HepG2 (cell line): ENCODE data around the gene SIN3A. TPM values are rescaled to one million over a fixed set of nuclear protein-coding genes. Genes with fewer than 3 reads are reported as not detected.

Source experiments
- ATM ChIP-seq: fragments of 450-650 bp; IDR thresholded peaks from 2 replicates; pipeline ENCODE4 v1.7.1; 2017; ENCODE audit warnings: mild to moderate bottlenecking, borderline replicate concordance
- E2F2 ChIP-seq: sonication (generic); formaldehyde crosslinking; IDR thresholded peaks from 2 replicates; pipeline ENCODE4 v1.4.0; 2020; ENCODE audit warnings: missing genetic modification reagents, borderline replicate concordance
- ELF4 ChIP-seq: sonication (generic); formaldehyde crosslinking; IDR thresholded peaks from 2 replicates; pipeline ENCODE4 v1.5.0; 2020; ENCODE audit warnings: missing genetic modification reagents, mild to moderate bottlenecking, moderate library complexity, borderline replicate concordance
- GZF1 ChIP-seq: sonication (generic); formaldehyde crosslinking; IDR thresholded peaks from 2 replicates; pipeline ENCODE4 v1.5.1; 2020; ENCODE audit warnings: mild to moderate bottlenecking, missing genetic modification reagents
- KAT7 ChIP-seq: IDR thresholded peaks from 2 replicates; pipeline ENCODE4 v1.6.1; 2018; ENCODE audit warnings: borderline replicate concordance, missing compliant biosample characterization
- POGZ ChIP-seq: sonication (generic); formaldehyde crosslinking; IDR thresholded peaks from 2 replicates; pipeline ENCODE4 v1.4.0; 2020; ENCODE audit warnings: mild to moderate bottlenecking, missing genetic modification reagents
- RFX3 ChIP-seq: IDR thresholded peaks from 2 replicates; pipeline ENCODE4 v1.6.1; 2016; ENCODE audit warnings: missing biosample characterization, missing genetic modification reagents
- RXRB ChIP-seq: IDR thresholded peaks from 2 replicates; pipeline ENCODE4 v1.6.1; 2016; ENCODE audit warnings: borderline replicate concordance, missing genetic modification reagents, missing compliant biosample characterization
- SCMH1 ChIP-seq: sonication (generic); formaldehyde crosslinking; IDR thresholded peaks from 2 replicates; pipeline ENCODE4 v1.9.0; 2021; ENCODE audit warnings: missing genetic modification reagents, mild to moderate bottlenecking, borderline replicate concordance
- ZBTB43 ChIP-seq: sonication (generic); formaldehyde crosslinking; conservative IDR thresholded peaks from 2 replicates; pipeline ENCODE4 v1.4.0; 2020; ENCODE audit warnings: missing genetic modification reagents
- ZC3H13 ChIP-seq: sonication (generic); formaldehyde crosslinking; IDR thresholded peaks from 2 replicates; pipeline ENCODE4 v1.8.1; 2023; ENCODE audit warnings: mild to moderate bottlenecking, missing genetic modification reagents, moderate library complexity
- ZNF260 ChIP-seq: sonication (generic); formaldehyde crosslinking; IDR thresholded peaks from 2 replicates; pipeline ENCODE4 v1.4.0; 2020; ENCODE audit warnings: missing genetic modification reagents, low read depth, mild to moderate bottlenecking, borderline replicate concordance
- ZNF558 ChIP-seq: sonication (generic); formaldehyde crosslinking; IDR thresholded peaks from 2 replicates; pipeline ENCODE4 v1.9.0; 2022; ENCODE audit warnings: mild to moderate bottlenecking, missing genetic modification reagents, borderline replicate concordance
- ZNF841 ChIP-seq: sonication (generic); formaldehyde crosslinking; IDR thresholded peaks from 2 replicates; pipeline ENCODE4 v1.8.1; 2023; ENCODE audit warnings: missing genetic modification reagents, borderline replicate concordance
- ZNF878 ChIP-seq: sonication (generic); formaldehyde crosslinking; IDR thresholded peaks from 2 replicates; pipeline ENCODE4 v1.8.1; 2023; ENCODE audit warnings: mild to moderate bottlenecking, missing genetic modification reagents, moderate library complexity
- polyA plus RNA-seq, 8 experiments: library from polyadenylated mRNA; depleted of rRNA in 3 of 8; stranded (reverse) in 7 of 8; unstranded in 1 of 8; fragments of >200 nt; fragmentation: Illumina TruSeq in 4 of 8; extraction: Trizol in 4 of 8; gene quantifications; 2 replicates each; pipeline versions ENCODE4 v1.2.1 to v1.2.3, GENCODE V29; 2011 to 2016; ENCODE audit warnings: low read depth in 4 of 8, missing spikeins in 1 of 8, mixed read lengths in 1 of 8; ENCODE audit not compliant: insufficient read depth in 1 of 8
- total RNA-seq, 5 experiments: library from RNA; depleted of rRNA; stranded (reverse); fragments of >200 nt; fragmentation: Illumina TruSeq; extraction: Trizol; gene quantifications; 2 replicates each; pipeline ENCODE4 v1.2.3, GENCODE V29; 2016; ENCODE audit warnings: low read depth in 1 of 5
- TF ChIP-seq, protein P1 (sequence below): sonication (generic); formaldehyde crosslinking; IDR thresholded peaks from 2 replicates; pipeline ENCODE4 v1.4.0; 2020; ENCODE audit warnings: missing genetic modification reagents, mild to moderate bottlenecking, borderline replicate concordance
- TF ChIP-seq, protein P2 (sequence below): sonication (generic); formaldehyde crosslinking; IDR thresholded peaks from 2 replicates; pipeline ENCODE4 v1.4.0; 2020; ENCODE audit warnings: missing genetic modification reagents

SIN3A gene
- total and polyA plus RNA-seq, 2 of the 13 experiments (the other 11 are each of a cell fraction or from before 2014, with no cell fraction given) = 16.1 to 28.1 TPM

- peak; percentile 17; the same call in 1 of the 2 replicates for TF ChIP-seq ZBTB43
- peak; percentile 28; the same call in 1 of the 2 replicates for TF ChIP-seq ZNF878 (CRISPR knock-in tag)
- TF ChIP-seq, protein P1, sequence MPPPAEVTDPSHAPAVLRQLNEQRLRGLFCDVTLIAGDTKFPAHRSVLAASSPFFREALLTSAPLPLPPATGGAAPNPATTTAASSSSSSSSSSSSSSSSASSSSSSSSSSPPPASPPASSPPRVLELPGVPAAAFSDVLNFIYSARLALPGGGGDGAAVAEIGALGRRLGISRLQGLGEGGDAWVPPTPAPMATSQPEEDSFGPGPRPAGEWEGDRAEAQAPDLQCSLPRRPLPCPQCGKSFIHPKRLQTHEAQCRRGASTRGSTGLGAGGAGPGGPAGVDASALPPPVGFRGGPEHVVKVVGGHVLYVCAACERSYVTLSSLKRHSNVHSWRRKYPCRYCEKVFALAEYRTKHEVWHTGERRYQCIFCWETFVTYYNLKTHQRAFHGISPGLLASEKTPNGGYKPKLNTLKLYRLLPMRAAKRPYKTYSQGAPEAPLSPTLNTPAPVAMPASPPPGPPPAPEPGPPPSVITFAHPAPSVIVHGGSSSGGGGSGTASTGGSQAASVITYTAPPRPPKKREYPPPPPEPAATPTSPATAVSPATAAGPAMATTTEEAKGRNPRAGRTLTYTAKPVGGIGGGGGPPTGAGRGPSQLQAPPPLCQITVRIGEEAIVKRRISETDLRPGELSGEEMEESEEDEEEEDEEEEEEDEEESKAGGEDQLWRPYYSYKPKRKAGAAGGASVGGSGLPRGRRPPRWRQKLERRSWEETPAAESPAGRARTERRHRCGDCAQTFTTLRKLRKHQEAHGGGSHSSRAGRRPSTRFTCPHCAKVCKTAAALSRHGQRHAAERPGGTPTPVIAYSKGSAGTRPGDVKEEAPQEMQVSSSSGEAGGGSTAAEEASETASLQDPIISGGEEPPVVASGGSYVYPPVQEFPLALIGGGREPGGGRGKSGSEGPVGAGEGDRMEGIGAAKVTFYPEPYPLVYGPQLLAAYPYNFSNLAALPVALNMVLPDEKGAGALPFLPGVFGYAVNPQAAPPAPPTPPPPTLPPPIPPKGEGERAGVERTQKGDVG = no peak
- TF ChIP-seq, protein P2, sequence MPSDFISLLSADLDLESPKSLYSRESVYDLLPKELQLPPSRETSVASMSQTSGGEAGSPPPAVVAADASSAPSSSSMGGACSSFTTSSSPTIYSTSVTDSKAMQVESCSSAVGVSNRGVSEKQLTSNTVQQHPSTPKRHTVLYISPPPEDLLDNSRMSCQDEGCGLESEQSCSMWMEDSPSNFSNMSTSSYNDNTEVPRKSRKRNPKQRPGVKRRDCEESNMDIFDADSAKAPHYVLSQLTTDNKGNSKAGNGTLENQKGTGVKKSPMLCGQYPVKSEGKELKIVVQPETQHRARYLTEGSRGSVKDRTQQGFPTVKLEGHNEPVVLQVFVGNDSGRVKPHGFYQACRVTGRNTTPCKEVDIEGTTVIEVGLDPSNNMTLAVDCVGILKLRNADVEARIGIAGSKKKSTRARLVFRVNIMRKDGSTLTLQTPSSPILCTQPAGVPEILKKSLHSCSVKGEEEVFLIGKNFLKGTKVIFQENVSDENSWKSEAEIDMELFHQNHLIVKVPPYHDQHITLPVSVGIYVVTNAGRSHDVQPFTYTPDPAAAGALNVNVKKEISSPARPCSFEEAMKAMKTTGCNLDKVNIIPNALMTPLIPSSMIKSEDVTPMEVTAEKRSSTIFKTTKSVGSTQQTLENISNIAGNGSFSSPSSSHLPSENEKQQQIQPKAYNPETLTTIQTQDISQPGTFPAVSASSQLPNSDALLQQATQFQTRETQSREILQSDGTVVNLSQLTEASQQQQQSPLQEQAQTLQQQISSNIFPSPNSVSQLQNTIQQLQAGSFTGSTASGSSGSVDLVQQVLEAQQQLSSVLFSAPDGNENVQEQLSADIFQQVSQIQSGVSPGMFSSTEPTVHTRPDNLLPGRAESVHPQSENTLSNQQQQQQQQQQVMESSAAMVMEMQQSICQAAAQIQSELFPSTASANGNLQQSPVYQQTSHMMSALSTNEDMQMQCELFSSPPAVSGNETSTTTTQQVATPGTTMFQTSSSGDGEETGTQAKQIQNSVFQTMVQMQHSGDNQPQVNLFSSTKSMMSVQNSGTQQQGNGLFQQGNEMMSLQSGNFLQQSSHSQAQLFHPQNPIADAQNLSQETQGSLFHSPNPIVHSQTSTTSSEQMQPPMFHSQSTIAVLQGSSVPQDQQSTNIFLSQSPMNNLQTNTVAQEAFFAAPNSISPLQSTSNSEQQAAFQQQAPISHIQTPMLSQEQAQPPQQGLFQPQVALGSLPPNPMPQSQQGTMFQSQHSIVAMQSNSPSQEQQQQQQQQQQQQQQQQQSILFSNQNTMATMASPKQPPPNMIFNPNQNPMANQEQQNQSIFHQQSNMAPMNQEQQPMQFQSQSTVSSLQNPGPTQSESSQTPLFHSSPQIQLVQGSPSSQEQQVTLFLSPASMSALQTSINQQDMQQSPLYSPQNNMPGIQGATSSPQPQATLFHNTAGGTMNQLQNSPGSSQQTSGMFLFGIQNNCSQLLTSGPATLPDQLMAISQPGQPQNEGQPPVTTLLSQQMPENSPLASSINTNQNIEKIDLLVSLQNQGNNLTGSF (CRISPR knock-in tag) = no peak
- no peak for TF ChIP-seq ZNF841 (CRISPR knock-in tag)
- TF ChIP-seq SCMH1 = no peak
- TF ChIP-seq ZNF260 (CRISPR knock-in tag) = no peak
- TF ChIP-seq RFX3 (CRISPR knock-in tag) = no peak
- no peak for TF ChIP-seq ATM
- peak; percentile 59; the same call in 1 of the 2 replicates for TF ChIP-seq ELF4 (CRISPR knock-in tag)
- 0 out of 2 replicates have a peak, but pooled peaks have one; percentile 43 for TF ChIP-seq ZNF558 (CRISPR knock-in tag)
- TF ChIP-seq ZC3H13 = peak; percentile 95; the same call in 1 of the 2 replicates
- peak; percentile 53; the same call in 1 of the 2 replicates for TF ChIP-seq POGZ (CRISPR knock-in tag)
- peak; percentile 60 for TF ChIP-seq RXRB (CRISPR knock-in tag)
- TF ChIP-seq GZF1 (CRISPR knock-in tag) = no peak
- TF ChIP-seq KAT7 (CRISPR knock-in tag) = peak; percentile 63; the same call in 1 of the 2 replicates
- no peak; the same call in 1 of the 2 replicates for TF ChIP-seq E2F2 (CRISPR knock-in tag)
These were observed 83.4 kb downstream of the SIN3A start, which contains the start of gene MAN2C1 (continued) for GRCh38 chr15:75367913-75368688.
